ENCODE results near the gene LYRM7. TPM values are rescaled to one million over a fixed set of nuclear protein-coding genes. Genes with fewer than 3 reads are reported as not detected.

The LYRM7 gene
- total RNA-seq, 1 donor from 2014 or later: 3.9 TPM

DNA sequence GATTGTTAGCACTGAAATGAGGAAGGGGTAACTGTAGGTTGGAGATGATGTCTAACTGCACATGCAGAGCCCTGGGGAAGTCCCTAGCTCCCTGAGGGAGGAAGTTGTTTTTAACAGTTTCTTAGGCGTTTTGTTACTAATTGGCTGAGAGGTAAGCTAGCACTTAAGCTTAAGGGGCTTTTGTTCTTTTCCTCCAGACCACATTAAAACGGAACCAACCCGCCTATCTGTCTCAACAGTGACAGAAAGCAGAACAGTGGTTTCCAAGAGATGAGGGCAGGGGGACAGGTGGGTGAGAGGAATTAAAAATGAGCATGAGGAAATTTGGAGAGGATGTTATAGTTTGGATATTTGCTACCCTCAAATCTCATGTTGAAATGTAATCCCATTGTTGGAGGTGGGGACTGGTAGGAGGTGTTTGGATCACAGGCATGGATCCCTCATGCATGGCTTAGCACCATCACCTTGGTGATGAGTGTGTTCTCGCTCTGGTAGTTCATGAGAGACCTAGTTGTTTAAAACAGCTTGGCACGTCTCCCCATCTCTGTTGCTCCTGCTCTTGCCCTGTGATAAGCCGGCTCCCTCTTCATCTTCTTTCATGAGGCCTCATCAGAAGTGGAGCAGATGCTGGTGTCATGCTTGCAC lies 38.9 kb downstream of the LYRM7 start:
- no peak overlapping the region for H3K4me3 ChIP-seq
- H3K27me3 ChIP-seq: no peaks in the 10 kb centered on the region
- TF ChIP-seq POLR2AphosphoS5 (IDR thresholded peaks at IDR 0.05; ENCODE audit: insufficient read depth in 1 of 2, low read depth in 1 of 2) (no peak), POLR2A (IDR thresholded peaks at IDR 0.05) (no peak)
- TF ChIP-seq, protein P1, sequence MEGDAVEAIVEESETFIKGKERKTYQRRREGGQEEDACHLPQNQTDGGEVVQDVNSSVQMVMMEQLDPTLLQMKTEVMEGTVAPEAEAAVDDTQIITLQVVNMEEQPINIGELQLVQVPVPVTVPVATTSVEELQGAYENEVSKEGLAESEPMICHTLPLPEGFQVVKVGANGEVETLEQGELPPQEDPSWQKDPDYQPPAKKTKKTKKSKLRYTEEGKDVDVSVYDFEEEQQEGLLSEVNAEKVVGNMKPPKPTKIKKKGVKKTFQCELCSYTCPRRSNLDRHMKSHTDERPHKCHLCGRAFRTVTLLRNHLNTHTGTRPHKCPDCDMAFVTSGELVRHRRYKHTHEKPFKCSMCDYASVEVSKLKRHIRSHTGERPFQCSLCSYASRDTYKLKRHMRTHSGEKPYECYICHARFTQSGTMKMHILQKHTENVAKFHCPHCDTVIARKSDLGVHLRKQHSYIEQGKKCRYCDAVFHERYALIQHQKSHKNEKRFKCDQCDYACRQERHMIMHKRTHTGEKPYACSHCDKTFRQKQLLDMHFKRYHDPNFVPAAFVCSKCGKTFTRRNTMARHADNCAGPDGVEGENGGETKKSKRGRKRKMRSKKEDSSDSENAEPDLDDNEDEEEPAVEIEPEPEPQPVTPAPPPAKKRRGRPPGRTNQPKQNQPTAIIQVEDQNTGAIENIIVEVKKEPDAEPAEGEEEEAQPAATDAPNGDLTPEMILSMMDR (IDR thresholded peaks at IDR 0.05): no peak
- H3K9me3 ChIP-seq: no peaks in the 10 kb centered on the region
- H3K36me3 ChIP-seq: no peaks in the 10 kb centered on the region
- H3K27ac ChIP-seq: no peak overlapping the region
- intact Hi-C loops (cut with DNase I): no loop called here
- no peak for DNase-seq (ENCODE audit: extremely low spot score in 2 of 2)
- no peaks in the 10 kb centered on the region for H3K4me1 ChIP-seq

DNA sequence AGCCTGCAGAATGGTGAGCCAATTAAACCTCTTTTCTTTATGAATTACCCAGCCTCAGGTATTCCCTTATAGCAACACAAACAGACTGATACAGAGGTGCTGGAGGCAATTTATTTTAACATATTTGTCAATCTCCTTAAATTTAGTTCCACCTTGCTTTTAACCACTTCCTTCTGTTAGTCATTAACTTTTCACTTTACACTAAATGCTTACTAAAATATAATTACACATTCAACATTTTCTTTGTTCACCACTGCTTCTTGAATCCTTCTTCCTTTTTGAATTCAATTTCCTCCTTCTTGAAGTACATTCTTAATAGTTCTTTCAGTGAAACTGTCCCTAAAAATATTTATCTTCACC lies 39.4 kb downstream of the LYRM7 start:
- Histone ChIP-seq H3K4me1 (no peaks in the 10 kb centered on the region), H3K27ac (no peak overlapping the region), H3K4me3 (no peak overlapping the region), H3K27me3 (no peaks in the 10 kb centered on the region), H3K9me3 (no peaks in the 10 kb centered on the region), H3K36me3 (no peaks in the 10 kb centered on the region)
- DNase-seq (ENCODE audit: extremely low spot score in 2 of 2): no peak
- intact Hi-C loops (cut with DNase I): no loop called here
- TF ChIP-seq, protein P1 (IDR thresholded peaks at IDR 0.05): no peak
- no peak for TF ChIP-seq POLR2AphosphoS5 (IDR thresholded peaks at IDR 0.05; ENCODE audit: insufficient read depth in 1 of 2, low read depth in 1 of 2)
- TF ChIP-seq POLR2A (IDR thresholded peaks at IDR 0.05): no peak

DNA sequence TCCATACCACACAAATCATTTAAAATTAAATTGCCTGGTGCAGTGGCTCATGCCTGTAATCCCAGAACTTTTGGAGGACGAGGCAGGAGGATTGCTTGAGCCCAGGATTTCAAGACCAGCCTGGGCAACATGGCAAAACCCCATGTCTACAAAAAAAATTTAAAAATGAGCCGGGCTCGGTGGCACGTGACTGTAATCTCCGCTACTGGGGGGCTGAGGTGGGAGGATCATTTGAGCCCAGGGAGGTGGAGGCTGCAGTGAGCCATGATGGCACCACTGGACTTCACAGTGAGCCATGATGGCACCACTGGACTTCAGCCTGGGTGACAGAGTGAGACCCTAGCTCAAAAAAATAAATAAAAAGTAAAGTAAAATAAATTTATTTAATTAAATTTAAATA lies 40.9 kb downstream of the LYRM7 start:
- intact Hi-C loops (cut with DNase I): no loop called here
- Histone ChIP-seq H3K27me3 (no peaks in the 10 kb centered on the region), H3K9me3 (no peaks in the 10 kb centered on the region), H3K4me3 (no peak overlapping the region), H3K36me3 (no peaks in the 10 kb centered on the region), H3K27ac (no peak overlapping the region), H3K4me1 (no peaks in the 10 kb centered on the region)
- TF ChIP-seq POLR2AphosphoS5 (IDR thresholded peaks at IDR 0.05; ENCODE audit: insufficient read depth in 1 of 2, low read depth in 1 of 2) (no peak), POLR2A (IDR thresholded peaks at IDR 0.05) (no peak)
- TF ChIP-seq, protein P1 (IDR thresholded peaks at IDR 0.05): no peak
- DNase-seq (ENCODE audit: extremely low spot score in 2 of 2): no peak

DNA sequence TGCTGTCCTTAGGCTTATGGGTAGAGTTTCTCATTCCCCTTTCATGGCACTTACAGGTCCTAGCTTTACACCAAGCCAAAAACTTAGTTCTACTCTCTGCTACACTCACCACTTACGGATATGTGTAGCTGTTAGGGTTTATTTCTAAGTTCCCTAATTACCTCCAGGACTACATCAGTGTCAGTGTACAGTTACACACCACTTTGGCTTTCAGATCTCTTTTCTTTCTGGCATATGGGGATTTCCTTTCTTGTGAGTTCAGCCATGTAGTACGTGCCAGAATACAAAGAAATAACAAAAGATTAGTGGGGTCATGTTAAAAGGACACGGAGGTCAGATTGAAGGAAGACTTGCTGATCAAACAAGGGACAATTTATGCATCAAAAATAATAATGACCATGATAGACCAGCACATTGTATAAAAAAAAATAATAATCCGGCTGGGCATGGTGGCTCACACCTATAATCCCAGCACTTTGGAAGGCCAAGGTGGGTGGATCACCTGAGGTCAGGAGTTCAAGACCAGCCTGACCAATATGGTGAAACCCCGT lies 41.8 kb downstream of the LYRM7 start:
- Histone ChIP-seq H3K9me3 (no peaks in the 10 kb centered on the region), H3K4me3 (no peak overlapping the region), H3K27ac (no peak overlapping the region), H3K27me3 (no peaks in the 10 kb centered on the region), H3K4me1 (no peaks in the 10 kb centered on the region), H3K36me3 (no peaks in the 10 kb centered on the region)
- TF ChIP-seq POLR2A (IDR thresholded peaks at IDR 0.05) (no peak), POLR2AphosphoS5 (IDR thresholded peaks at IDR 0.05; ENCODE audit: insufficient read depth in 1 of 2, low read depth in 1 of 2) (no peak)
- TF ChIP-seq, protein P1 (IDR thresholded peaks at IDR 0.05): no peak
- DNase-seq (ENCODE audit: extremely low spot score in 2 of 2): no peak
- intact Hi-C loops (cut with DNase I): no loop called here

DNA sequence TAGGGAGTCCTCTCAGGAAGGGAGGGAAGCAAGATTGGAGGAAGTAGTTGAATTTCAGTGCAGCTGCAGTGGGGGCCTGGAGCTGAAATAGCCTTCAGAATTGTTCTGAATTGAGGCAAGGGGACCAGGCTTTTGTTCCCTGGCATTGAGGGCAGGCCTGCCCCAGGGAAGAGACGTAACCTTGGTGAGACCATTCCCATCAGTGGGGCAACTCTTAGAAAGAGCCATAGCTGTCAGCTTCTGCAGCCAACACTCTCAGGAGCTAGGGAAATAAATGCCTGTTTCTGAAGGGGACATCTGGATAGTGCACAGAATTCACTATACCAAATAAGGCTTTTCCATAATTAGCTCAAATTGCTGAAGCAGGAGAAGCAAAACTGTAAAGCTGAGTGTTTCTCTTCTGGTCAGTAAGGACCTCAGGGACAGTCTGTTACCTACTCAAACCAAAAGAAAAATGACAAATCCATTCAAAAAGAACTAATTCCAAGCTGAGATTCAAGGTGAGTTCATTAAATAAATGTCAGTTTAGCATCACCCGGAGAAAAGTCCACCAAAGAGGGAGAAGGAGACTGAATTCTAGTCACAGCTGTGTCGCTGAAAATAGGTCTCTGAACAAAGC lies 44.0 kb downstream of the LYRM7 start:
- H3K27ac ChIP-seq: no peak overlapping the region
- no peak for DNase-seq (ENCODE audit: extremely low spot score in 2 of 2)
- H3K4me1 ChIP-seq: no peaks in the 10 kb centered on the region
- H3K9me3 ChIP-seq: no peaks in the 10 kb centered on the region
- no peak overlapping the region for H3K4me3 ChIP-seq
- intact Hi-C loops (cut with DNase I): no loop called here
- H3K27me3 ChIP-seq: no peaks in the 10 kb centered on the region
- TF ChIP-seq, protein P1 (IDR thresholded peaks at IDR 0.05): no peak
- TF ChIP-seq POLR2A (IDR thresholded peaks at IDR 0.05) (no peak), POLR2AphosphoS5 (IDR thresholded peaks at IDR 0.05; ENCODE audit: insufficient read depth in 1 of 2, low read depth in 1 of 2) (no peak)
- H3K36me3 ChIP-seq: no peaks in the 10 kb centered on the region
